Astrocyte (in vitro differentiated cells and primary cell): Measurements from ENCODE around the gene CLEC16A. TPM values are rescaled to one million over a fixed set of nuclear protein-coding genes. Genes with fewer than 3 reads are reported as not detected.

ENCODE experiments used
- DNase-seq: peaks from one replicate; pipeline ENCODE4 v3.0.0-alpha.2; 2010; ENCODE audit warnings: low read depth
- FAIRE-seq: peaks from 2 replicates; lab custom pipeline; 2011; peaks lifted over from hg19 to GRCh38; lab: Jason Lieb, UNC
- H2AFZ ChIP-seq: 2 replicates; pipeline ENCODE4 v1.6.0; 2012; ENCODE audit warnings: low read depth, low read length, inconsistent platforms
- H3K27ac ChIP-seq: 2 replicates; pipeline ENCODE4 v1.5.1; 2011; ENCODE audit warnings: low read depth, low read length, inconsistent platforms
- H3K27me3 ChIP-seq: 2 replicates; pipeline ENCODE4 v1.6.0; 2011; ENCODE audit warnings: low read length, inconsistent platforms; ENCODE audit not compliant: insufficient read depth
- H3K36me3 ChIP-seq: 2 replicates; pipeline ENCODE4 v1.5.1; 2011; ENCODE audit warnings: low read length, inconsistent platforms; ENCODE audit not compliant: insufficient read depth
- H3K4me1 ChIP-seq: 2 replicates; pipeline ENCODE4 v1.5.1; 2011; ENCODE audit warnings: low read length, inconsistent platforms; ENCODE audit not compliant: insufficient read depth
- H3K4me2 ChIP-seq: 2 replicates; pipeline ENCODE4 v1.6.0; 2012; ENCODE audit warnings: low read length, inconsistent platforms
- H3K4me3 ChIP-seq: 2 replicates; pipeline ENCODE4 v1.5.1; 2011; ENCODE audit warnings: low read depth, mild to moderate bottlenecking, low read length, inconsistent platforms; ENCODE audit not compliant: insufficient read depth
- H3K79me2 ChIP-seq: 2 replicates; pipeline ENCODE4 v1.6.0; 2012; ENCODE audit warnings: mild to moderate bottlenecking, low read length, inconsistent platforms; ENCODE audit not compliant: insufficient read depth
- H3K9ac ChIP-seq: 2 replicates; pipeline ENCODE4 v1.6.0; 2012; ENCODE audit warnings: mild to moderate bottlenecking, low read length, inconsistent platforms
- H3K9me3 ChIP-seq: 2 replicates; pipeline ENCODE4 v1.5.1; 2012; ENCODE audit warnings: low read depth, mild to moderate bottlenecking, low read length, inconsistent platforms; ENCODE audit not compliant: insufficient read depth
- H4K20me1 ChIP-seq: 2 replicates; pipeline ENCODE4 v1.6.0; 2012; ENCODE audit warnings: low read length, inconsistent platforms; ENCODE audit not compliant: insufficient read depth
- H3K27ac Mint-ChIP-seq: one replicate; pipeline ENCODE4 v1.8.0; 2021; ENCODE audit warnings: mild to moderate bottlenecking, mixed read lengths; ENCODE audit not compliant: unreplicated experiment
- H3K27me3 Mint-ChIP-seq: one replicate; pipeline ENCODE4 v1.8.0; 2021; ENCODE audit warnings: low read depth, mixed read lengths; ENCODE audit not compliant: unreplicated experiment
- H3K36me3 Mint-ChIP-seq: one replicate; pipeline ENCODE4 v1.8.0; 2021; ENCODE audit warnings: low read depth, mixed read lengths; ENCODE audit not compliant: unreplicated experiment
- H3K4me1 Mint-ChIP-seq: one replicate; pipeline ENCODE4 v1.8.0; 2021; ENCODE audit warnings: low read depth, mixed read lengths; ENCODE audit not compliant: unreplicated experiment
- H3K4me3 Mint-ChIP-seq: one replicate; pipeline ENCODE4 v1.8.0; 2021; ENCODE audit warnings: mild to moderate bottlenecking, moderate library complexity, mixed read lengths; ENCODE audit not compliant: unreplicated experiment
- H3K9me3 Mint-ChIP-seq: one replicate; pipeline ENCODE4 v1.8.0; 2021; ENCODE audit warnings: mild to moderate bottlenecking, mixed read lengths; ENCODE audit not compliant: unreplicated experiment
- CTCF ChIP-seq: IDR thresholded peaks from 2 replicates; pipeline ENCODE4 v1.5.1; 2011; ENCODE audit warnings: low read depth, mild to moderate bottlenecking, inconsistent platforms, low read length, moderate library complexity; ENCODE audit not compliant: insufficient read depth
- EZH2 ChIP-seq: IDR thresholded peaks from 2 replicates; pipeline ENCODE4 v1.6.1; 2012; ENCODE audit warnings: mild to moderate bottlenecking, low read length, inconsistent platforms; ENCODE audit not compliant: insufficient read depth
- total RNA-seq: library from RNA; stranded (reverse); gene quantifications from 2 replicates; pipeline ENCODE4 v1.2.1, GENCODE V29; 2021

Gene CLEC16A
- total RNA-seq, 1 donor from 2014 or later: 31.7 TPM

GRCh38 chr16:11183951-11184350 is 239.6 kb downstream of the CLEC16A start:
- peaks cover 14% of the 10 kb centered on the region for H3K27me3 Mint-ChIP-seq
- DNase-seq: no peak
- Histone ChIP-seq H2AFZ (no peak overlapping the region), H4K20me1 (no peaks in the 10 kb centered on the region), H3K27ac (no peak overlapping the region), H3K4me2 (no peak overlapping the region), H3K9me3 (no peaks in the 10 kb centered on the region), H3K79me2 (no peaks in the 10 kb centered on the region), H3K9ac (no peak overlapping the region), H3K36me3 (no peaks in the 10 kb centered on the region), H3K27me3 (no peaks in the 10 kb centered on the region), H3K4me3 (no peak overlapping the region), H3K4me1 (no peaks in the 10 kb centered on the region)
- no peak for FAIRE-seq
- H3K4me1 Mint-ChIP-seq: peaks cover 8% of the 10 kb centered on the region
- H3K4me3 Mint-ChIP-seq: no peak overlapping the region
- peaks cover 2% of the 10 kb centered on the region for H3K9me3 Mint-ChIP-seq
- TF ChIP-seq CTCF (no peak), EZH2 (no peak)
- peaks cover 6% of the 10 kb centered on the region for H3K36me3 Mint-ChIP-seq
- no peak overlapping the region for H3K27ac Mint-ChIP-seq

GRCh38 chr16:11187522-11188023 is 243.2 kb downstream of the CLEC16A start:
- Histone ChIP-seq H3K4me1 (peaks cover 13% of the 10 kb centered on the region), H3K27me3 (no peaks in the 10 kb centered on the region), H3K9ac (no peak overlapping the region), H4K20me1 (no peaks in the 10 kb centered on the region), H3K36me3 (no peaks in the 10 kb centered on the region), H3K4me3 (no peak overlapping the region), H3K27ac (no peak overlapping the region), H3K79me2 (no peaks in the 10 kb centered on the region), H3K4me2 (no peak overlapping the region), H3K9me3 (no peaks in the 10 kb centered on the region), H2AFZ (no peak overlapping the region)
- no peak for FAIRE-seq
- TF ChIP-seq EZH2 (no peak), CTCF (no peak)
- H3K36me3 Mint-ChIP-seq: no peaks in the 10 kb centered on the region
- H3K4me3 Mint-ChIP-seq: no peak overlapping the region
- no peak for DNase-seq
- H3K27me3 Mint-ChIP-seq: peaks cover 16% of the 10 kb centered on the region
- H3K9me3 Mint-ChIP-seq: peaks cover 2% of the 10 kb centered on the region
- H3K4me1 Mint-ChIP-seq: peaks cover 6% of the 10 kb centered on the region
- H3K27ac Mint-ChIP-seq: no peak overlapping the region
